Thyroid gland (tissue), 4 donors: ENCODE results near the gene PAEP.

ENCODE experiments used
- POLR2A ChIP-seq, 2 donors: fragments of 450-650 bp; IDR thresholded peaks; one replicate each; pipeline ENCODE4 v1.6.1; 2017; ENCODE audit warnings: antibody characterized with exemption in 2 of 2, mild to moderate bottlenecking in 2 of 2, moderate library complexity in 1 of 2
- TF ChIP-seq, protein P1 (sequence below), 6 experiments: fragments of 200-600 bp in 3 of 6; fragments of 450-650 bp in 3 of 6; sonication (generic) in 3 of 6; IDR thresholded peaks; one replicate each; pipeline ENCODE4 v1.5.1; 2016 to 2019; ENCODE audit warnings: antibody characterized with exemption in 6 of 6, mild to moderate bottlenecking in 2 of 6, inconsistent platforms in 1 of 6, moderate library complexity in 1 of 6

DNA sequence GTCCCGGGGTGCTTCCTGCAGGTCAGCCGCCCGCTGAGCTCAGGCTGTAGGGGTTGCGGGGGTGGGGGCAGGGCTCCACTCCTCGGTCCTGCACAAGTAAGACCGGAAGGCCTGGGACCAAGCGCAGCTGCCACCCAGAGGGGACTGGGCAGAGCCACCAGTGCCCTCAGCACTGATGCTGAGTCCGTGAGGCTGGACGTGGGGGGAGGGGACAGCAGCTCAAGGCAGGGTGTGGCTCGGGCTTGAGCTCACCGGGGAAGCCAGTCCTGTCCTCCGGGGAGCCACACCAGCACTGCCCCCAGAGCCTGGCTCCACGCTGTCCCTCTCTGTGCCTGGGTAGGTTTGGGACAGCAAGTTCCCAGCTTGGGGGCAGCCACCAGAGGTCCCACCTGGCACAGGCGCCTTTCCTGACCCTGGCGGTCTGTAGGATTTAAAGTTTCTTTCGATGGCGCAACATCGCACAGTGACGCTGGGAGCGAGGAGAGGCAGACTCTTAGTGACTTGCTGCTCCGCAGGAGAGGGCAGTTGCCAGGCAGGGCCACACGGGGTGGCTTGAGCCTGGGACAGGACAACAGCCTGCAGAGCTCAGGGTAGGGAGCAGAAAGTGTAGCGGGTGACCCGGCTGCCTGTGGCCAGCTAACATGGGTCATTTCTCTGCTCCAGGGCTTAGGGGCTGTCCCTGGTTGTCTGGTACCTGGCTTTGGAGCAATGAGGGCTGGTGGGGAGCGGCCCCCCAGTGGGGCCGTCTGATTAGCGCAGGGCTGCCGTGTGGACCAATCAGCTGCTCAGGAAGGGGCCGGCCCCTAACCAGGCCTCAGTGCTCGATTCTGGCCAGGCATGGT, 34.6 kb upstream of the PAEP start:
- TF ChIP-seq, protein P1, sequence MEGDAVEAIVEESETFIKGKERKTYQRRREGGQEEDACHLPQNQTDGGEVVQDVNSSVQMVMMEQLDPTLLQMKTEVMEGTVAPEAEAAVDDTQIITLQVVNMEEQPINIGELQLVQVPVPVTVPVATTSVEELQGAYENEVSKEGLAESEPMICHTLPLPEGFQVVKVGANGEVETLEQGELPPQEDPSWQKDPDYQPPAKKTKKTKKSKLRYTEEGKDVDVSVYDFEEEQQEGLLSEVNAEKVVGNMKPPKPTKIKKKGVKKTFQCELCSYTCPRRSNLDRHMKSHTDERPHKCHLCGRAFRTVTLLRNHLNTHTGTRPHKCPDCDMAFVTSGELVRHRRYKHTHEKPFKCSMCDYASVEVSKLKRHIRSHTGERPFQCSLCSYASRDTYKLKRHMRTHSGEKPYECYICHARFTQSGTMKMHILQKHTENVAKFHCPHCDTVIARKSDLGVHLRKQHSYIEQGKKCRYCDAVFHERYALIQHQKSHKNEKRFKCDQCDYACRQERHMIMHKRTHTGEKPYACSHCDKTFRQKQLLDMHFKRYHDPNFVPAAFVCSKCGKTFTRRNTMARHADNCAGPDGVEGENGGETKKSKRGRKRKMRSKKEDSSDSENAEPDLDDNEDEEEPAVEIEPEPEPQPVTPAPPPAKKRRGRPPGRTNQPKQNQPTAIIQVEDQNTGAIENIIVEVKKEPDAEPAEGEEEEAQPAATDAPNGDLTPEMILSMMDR (IDR thresholded peaks at IDR 0.05) = no peak
- no peak for TF ChIP-seq POLR2A (IDR thresholded peaks at IDR 0.05)
